ENCODE data around the gene UGT2B7. TPM values are rescaled to one million over a fixed set of nuclear protein-coding genes. Genes with fewer than 3 reads are reported as not detected.

UGT2B7 gene
- total RNA-seq, 1 experiment from 2014 or later: not detected

DNA sequence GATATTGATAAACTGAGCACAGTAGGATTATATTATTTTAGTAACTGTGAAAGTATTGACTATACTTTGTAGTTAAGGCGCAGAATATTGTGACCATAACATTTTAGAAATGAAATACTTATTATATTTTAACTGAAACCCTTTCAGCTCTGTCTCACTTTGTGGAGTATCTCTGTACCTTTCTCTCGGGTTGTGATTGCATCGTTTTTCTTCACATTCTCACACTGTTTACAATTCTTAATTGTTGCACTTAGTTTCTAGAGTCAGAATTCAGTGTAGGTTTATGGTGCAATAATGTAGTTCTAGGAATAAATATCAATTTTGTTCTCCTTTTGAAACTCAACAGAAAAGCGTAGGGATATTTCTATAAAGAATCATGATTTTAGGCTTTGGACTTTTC lies 57.7 kb downstream of the UGT2B7 start:
- no peaks in the 10 kb centered on the region for H3K4me1 ChIP-seq (ENCODE audit: insufficient read depth, low read length)
- no peaks in the 10 kb centered on the region for H3F3A ChIP-seq (ENCODE audit: low read length, unreplicated experiment)
- no peaks in the 10 kb centered on the region for H3K9me2 ChIP-seq (replicated peaks; ENCODE audit: low read length)
- H3K9me3 ChIP-seq (ENCODE audit: low read length): no peaks in the 10 kb centered on the region
- BruUV-seq (replicated peaks): no TSS peak
- ChIA-PET POLR2A (ENCODE audit: unreplicated experiment) (no interaction called here), CTCF (no interaction called here)
- H3K27me3 ChIP-seq (ENCODE audit: low read length): no peaks in the 10 kb centered on the region
- DNase-seq (no peak), ATAC-seq (no peak)
- H3K4me3 ChIP-seq (ENCODE audit: low read length): no peak overlapping the region
- H3K27ac ChIP-seq (ENCODE audit: low read length): no peak overlapping the region
- no peaks in the 10 kb centered on the region for H4K20me1 ChIP-seq (ENCODE audit: low read length)
- no peak overlapping the region for H2AFZ ChIP-seq (ENCODE audit: low read length)
- H3K79me2 ChIP-seq (ENCODE audit: low read length): no peaks in the 10 kb centered on the region
- intact Hi-C loops (cut with micrococcal nuclease): no loop called here
- no peaks in the 10 kb centered on the region for H3K36me3 ChIP-seq (ENCODE audit: low read depth, low read length)
- H3K4me2 ChIP-seq (ENCODE audit: low read length): no peak overlapping the region
- TF ChIP-seq, protein P1, sequence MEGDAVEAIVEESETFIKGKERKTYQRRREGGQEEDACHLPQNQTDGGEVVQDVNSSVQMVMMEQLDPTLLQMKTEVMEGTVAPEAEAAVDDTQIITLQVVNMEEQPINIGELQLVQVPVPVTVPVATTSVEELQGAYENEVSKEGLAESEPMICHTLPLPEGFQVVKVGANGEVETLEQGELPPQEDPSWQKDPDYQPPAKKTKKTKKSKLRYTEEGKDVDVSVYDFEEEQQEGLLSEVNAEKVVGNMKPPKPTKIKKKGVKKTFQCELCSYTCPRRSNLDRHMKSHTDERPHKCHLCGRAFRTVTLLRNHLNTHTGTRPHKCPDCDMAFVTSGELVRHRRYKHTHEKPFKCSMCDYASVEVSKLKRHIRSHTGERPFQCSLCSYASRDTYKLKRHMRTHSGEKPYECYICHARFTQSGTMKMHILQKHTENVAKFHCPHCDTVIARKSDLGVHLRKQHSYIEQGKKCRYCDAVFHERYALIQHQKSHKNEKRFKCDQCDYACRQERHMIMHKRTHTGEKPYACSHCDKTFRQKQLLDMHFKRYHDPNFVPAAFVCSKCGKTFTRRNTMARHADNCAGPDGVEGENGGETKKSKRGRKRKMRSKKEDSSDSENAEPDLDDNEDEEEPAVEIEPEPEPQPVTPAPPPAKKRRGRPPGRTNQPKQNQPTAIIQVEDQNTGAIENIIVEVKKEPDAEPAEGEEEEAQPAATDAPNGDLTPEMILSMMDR (conservative IDR thresholded peaks at IDR 0.05; ENCODE audit: low read depth, low read length): no peak
- H3K9ac ChIP-seq (ENCODE audit: low read length): no peak overlapping the region

DNA sequence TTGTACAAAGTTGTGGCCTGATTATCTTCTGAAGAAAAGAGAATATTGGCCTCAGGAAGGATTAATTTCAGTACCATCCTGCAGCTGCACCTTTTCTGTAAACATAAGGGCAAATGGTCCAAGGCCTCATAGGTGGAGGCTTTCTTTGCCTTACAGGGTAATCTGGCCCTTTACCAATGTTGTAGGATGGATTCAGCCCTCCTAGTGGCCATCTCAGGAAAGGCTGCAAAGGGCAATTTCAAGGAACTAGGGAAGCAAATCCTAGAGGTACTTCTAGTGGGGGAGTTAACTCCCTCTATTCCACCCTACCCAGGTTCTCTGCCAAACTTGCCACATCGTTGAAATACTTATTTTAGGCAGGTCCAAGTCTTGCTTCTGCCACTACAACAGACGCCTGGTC lies 60.6 kb downstream of the UGT2B7 start:
- H4K20me1 ChIP-seq (ENCODE audit: low read length): no peaks in the 10 kb centered on the region
- peak; percentile 65 for DNase-seq
- ATAC-seq: no peak; the same call in 1 of the 2 replicates

More for the DNA sequence above, 60.6 kb downstream of the UGT2B7 start:
- no peaks in the 10 kb centered on the region for H3K9me2 ChIP-seq (replicated peaks; ENCODE audit: low read length)
- H3K9me3 ChIP-seq (ENCODE audit: low read length): no peaks in the 10 kb centered on the region
- no peaks in the 10 kb centered on the region for H3K4me1 ChIP-seq (ENCODE audit: insufficient read depth, low read length)
- no peak overlapping the region for H3K9ac ChIP-seq (ENCODE audit: low read length)
- H3F3A ChIP-seq (ENCODE audit: low read length, unreplicated experiment): no peaks in the 10 kb centered on the region
- CTCF ChIA-PET: no interaction called here
- no TSS peak for BruUV-seq (replicated peaks)
- H3K4me2 ChIP-seq (ENCODE audit: low read length): no peak overlapping the region
- no peaks in the 10 kb centered on the region for H3K36me3 ChIP-seq (ENCODE audit: low read depth, low read length)
- intact Hi-C loops (cut with micrococcal nuclease): no loop called here
- POLR2A ChIA-PET (ENCODE audit: unreplicated experiment): no interaction called here
- no peak overlapping the region for H3K4me3 ChIP-seq (ENCODE audit: low read length)
- no peaks in the 10 kb centered on the region for H3K27me3 ChIP-seq (ENCODE audit: low read length)
- H3K27ac ChIP-seq (ENCODE audit: low read length): no peak overlapping the region
- no peak overlapping the region for H2AFZ ChIP-seq (ENCODE audit: low read length)
- no peaks in the 10 kb centered on the region for H3K79me2 ChIP-seq (ENCODE audit: low read length)
- TF ChIP-seq, protein P1 (conservative IDR thresholded peaks at IDR 0.05; ENCODE audit: low read depth, low read length): peak; percentile 61
- no peak for TF ChIP-seq EZH2 (IDR thresholded peaks at IDR 0.05; ENCODE audit: low read length, unreplicated experiment)

Other genes starting within 250 kb of the UGT2B7 start
- not detected in 2 replicates for gene UGT2A3, start 144.7 kb upstream of the UGT2B7 start, total RNA-seq (2014; rRNA removed)
- not detected in 2 replicates for gene UGT2B11, start 118.3 kb downstream of the UGT2B7 start, total RNA-seq (2014; rRNA removed)
- gene UGT2B28, start 184.0 kb downstream of the UGT2B7 start, total RNA-seq (2014; rRNA removed): not detected in 2 replicates

Measured in PC-3 (cell line).